Thyroid gland (tissue), 4 donors: Measurements from ENCODE around the gene IL6ST.

Experiments
- POLR2A ChIP-seq, 2 donors: fragments of 450-650 bp; IDR thresholded peaks; one replicate each; pipeline ENCODE4 v1.6.1; 2017; ENCODE audit warnings: antibody characterized with exemption in 2 of 2, mild to moderate bottlenecking in 2 of 2, moderate library complexity in 1 of 2
- TF ChIP-seq, protein P1 (sequence below), 6 experiments: fragments of 200-600 bp in 3 of 6; fragments of 450-650 bp in 3 of 6; sonication (generic) in 3 of 6; IDR thresholded peaks; one replicate each; pipeline ENCODE4 v1.5.1; 2016 to 2019; ENCODE audit warnings: antibody characterized with exemption in 6 of 6, mild to moderate bottlenecking in 2 of 6, inconsistent platforms in 1 of 6, moderate library complexity in 1 of 6

DNA sequence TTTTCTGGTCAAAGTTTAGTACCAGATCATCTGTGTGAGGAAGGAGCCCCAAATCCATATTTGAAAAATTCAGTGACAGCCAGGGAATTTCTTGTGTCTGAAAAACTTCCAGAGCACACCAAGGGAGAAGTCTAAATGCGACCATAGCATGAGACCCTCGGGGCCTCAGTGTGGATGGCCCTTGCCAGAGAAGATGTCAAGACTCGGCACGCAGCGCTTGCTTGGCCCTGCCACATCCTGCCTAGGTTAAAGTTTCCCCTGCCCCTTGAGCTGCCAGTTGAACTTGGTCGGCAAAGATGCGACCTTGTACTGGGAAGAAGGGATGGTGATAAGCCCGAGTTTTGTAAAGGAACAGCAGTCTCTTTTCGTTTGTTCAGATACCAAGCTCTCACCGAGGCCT lies 77.8 kb downstream of the IL6ST start:
- TF ChIP-seq POLR2A (IDR thresholded peaks at IDR 0.05) = no peak
- TF ChIP-seq, protein P1, sequence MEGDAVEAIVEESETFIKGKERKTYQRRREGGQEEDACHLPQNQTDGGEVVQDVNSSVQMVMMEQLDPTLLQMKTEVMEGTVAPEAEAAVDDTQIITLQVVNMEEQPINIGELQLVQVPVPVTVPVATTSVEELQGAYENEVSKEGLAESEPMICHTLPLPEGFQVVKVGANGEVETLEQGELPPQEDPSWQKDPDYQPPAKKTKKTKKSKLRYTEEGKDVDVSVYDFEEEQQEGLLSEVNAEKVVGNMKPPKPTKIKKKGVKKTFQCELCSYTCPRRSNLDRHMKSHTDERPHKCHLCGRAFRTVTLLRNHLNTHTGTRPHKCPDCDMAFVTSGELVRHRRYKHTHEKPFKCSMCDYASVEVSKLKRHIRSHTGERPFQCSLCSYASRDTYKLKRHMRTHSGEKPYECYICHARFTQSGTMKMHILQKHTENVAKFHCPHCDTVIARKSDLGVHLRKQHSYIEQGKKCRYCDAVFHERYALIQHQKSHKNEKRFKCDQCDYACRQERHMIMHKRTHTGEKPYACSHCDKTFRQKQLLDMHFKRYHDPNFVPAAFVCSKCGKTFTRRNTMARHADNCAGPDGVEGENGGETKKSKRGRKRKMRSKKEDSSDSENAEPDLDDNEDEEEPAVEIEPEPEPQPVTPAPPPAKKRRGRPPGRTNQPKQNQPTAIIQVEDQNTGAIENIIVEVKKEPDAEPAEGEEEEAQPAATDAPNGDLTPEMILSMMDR (IDR thresholded peaks at IDR 0.05) = no peak
